Skeletal muscle tissue (tissue), 4 donors: ENCODE results near the gene NDUFAF5. TPM values are rescaled to one million over a fixed set of nuclear protein-coding genes. Genes with fewer than 3 reads are reported as not detected.

Experiments
- H3K27ac ChIP-seq: one replicate; pipeline ENCODE4 v1.7.0; 2013; ENCODE audit warnings: mild to moderate bottlenecking, low read depth, low read length, inconsistent platforms
- H3K27me3 ChIP-seq, 3 donors: one replicate each; pipeline ENCODE4 v1.7.0; 2013; ENCODE audit warnings: low read length in 3 of 3; ENCODE audit not compliant: control insufficient read depth in 3 of 3, insufficient read depth in 3 of 3
- H3K36me3 ChIP-seq, 3 donors: one replicate each; pipeline ENCODE4 v1.7.0; 2013; ENCODE audit warnings: low read length in 3 of 3; ENCODE audit not compliant: control insufficient read depth in 3 of 3, insufficient read depth in 3 of 3
- H3K4me1 ChIP-seq, 3 donors: one replicate each; pipeline ENCODE4 v1.7.0; 2013; ENCODE audit warnings: low read length in 3 of 3, mild to moderate bottlenecking in 3 of 3; ENCODE audit not compliant: control insufficient read depth in 3 of 3, insufficient read depth in 3 of 3
- H3K4me3 ChIP-seq, 3 donors: one replicate each; pipeline ENCODE4 v1.7.0; 2013; ENCODE audit warnings: low read length in 3 of 3
- H3K9ac ChIP-seq, 3 donors: one replicate each; pipeline ENCODE4 v1.7.0; 2013; ENCODE audit warnings: low read length in 3 of 3, mild to moderate bottlenecking in 3 of 3, moderate library complexity in 2 of 3, low read depth in 1 of 3
- H3K9me3 ChIP-seq, 3 donors: one replicate each; pipeline ENCODE4 v1.7.0; 2013; ENCODE audit warnings: low read length in 3 of 3; ENCODE audit not compliant: control insufficient read depth in 3 of 3
- total RNA-seq: library from RNA; depleted of rRNA; stranded (reverse); fragments of >200 nt; gene quantifications from one replicate; pipeline ENCODE4 v1.2.3, GENCODE V29; 2014
- donor health status: Osteomylitis.

The NDUFAF5 gene
- total RNA-seq, 1 donor from 2014 or later: 16.7 TPM

DNA sequence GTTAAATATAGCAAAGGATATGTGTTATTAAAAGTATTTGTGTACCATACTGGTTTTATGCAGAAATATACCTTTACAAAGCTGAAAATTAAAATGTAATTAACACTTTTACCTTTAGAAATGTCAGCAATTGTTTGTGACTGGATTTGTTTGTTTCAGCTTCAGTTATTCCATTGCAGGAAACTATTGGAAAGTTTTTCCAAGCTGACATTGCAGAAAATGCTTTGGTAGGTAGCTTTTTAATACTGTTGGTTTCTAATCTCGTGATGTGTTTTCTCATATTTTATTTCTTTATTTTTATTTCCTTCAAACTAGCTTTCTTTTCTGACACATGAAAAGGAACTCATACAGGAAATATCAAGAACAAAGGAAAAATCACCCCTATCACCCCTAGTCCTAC is 8.2 kb downstream of the NDUFAF5 start:
- H3K4me3 ChIP-seq: no peak overlapping the region
- no peaks in the 10 kb centered on the region for H3K9me3 ChIP-seq
- H3K27ac ChIP-seq: no peak overlapping the region
- H3K27me3 ChIP-seq: no peaks in the 10 kb centered on the region
- H3K4me1 ChIP-seq: peaks cover 13 to 18% (median 15%) of the 10 kb centered on the region in 3 donors
- no peak overlapping the region for H3K9ac ChIP-seq
- peaks cover 39 to 60% (median 53%) of the 10 kb centered on the region in 3 donors for H3K36me3 ChIP-seq

GRCh38 chr20:13794667-13795066 is 9.8 kb downstream of the NDUFAF5 start:
- Histone ChIP-seq H3K4me1 (peaks cover 13 to 20% (median 15%) of the 10 kb centered on the region in 3 donors), H3K36me3 (peaks cover 40 to 59% (median 59%) of the 10 kb centered on the region in 3 donors), H3K27me3 (no peaks in the 10 kb centered on the region), H3K4me3 (no peak overlapping the region), H3K27ac (no peak overlapping the region), H3K9ac (no peak overlapping the region), H3K9me3 (no peaks in the 10 kb centered on the region)

DNA sequence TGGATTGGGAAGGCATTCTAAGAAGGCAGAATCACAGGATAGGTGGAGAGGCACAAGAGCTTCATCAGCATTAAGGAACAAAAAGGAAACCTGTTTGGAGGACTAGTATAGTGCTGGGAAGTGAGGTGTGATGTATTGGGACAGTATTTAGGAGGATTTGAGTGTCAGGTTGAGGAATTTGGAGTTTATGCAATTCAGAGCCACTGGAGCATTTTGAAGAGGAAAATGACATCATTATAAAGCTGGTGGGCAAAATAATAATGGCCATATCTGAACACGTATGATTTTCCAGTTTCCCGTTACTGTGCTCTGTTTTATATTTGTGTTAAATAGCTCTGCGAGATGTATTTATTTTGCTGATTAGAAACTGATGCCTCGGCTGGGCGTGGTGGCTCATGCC is 14.2 kb downstream of the NDUFAF5 start:
- no peak overlapping the region for H3K27ac ChIP-seq
- no peaks in the 10 kb centered on the region for H3K27me3 ChIP-seq
- H3K4me1 ChIP-seq: peaks cover 7 to 14% (median 9%) of the 10 kb centered on the region in 3 donors
- H3K9ac ChIP-seq: no peak overlapping the region
- H3K4me3 ChIP-seq: no peak overlapping the region
- no peaks in the 10 kb centered on the region for H3K9me3 ChIP-seq
- peaks cover 33 to 51% (median 48%) of the 10 kb centered on the region in 3 donors for H3K36me3 ChIP-seq

GRCh38 chr20:13799974-13800373 is 15.1 kb downstream of the NDUFAF5 start:
- no peaks in the 10 kb centered on the region for H3K27me3 ChIP-seq
- no peak overlapping the region for H3K27ac ChIP-seq
- H3K4me3 ChIP-seq: no peak overlapping the region
- H3K9me3 ChIP-seq: no peaks in the 10 kb centered on the region
- no peak overlapping the region for H3K9ac ChIP-seq
- H3K36me3 ChIP-seq: peaks cover 36 to 45% (median 45%) of the 10 kb centered on the region in 3 donors
- H3K4me1 ChIP-seq: peaks cover 7 to 14% (median 9%) of the 10 kb centered on the region in 3 donors

DNA sequence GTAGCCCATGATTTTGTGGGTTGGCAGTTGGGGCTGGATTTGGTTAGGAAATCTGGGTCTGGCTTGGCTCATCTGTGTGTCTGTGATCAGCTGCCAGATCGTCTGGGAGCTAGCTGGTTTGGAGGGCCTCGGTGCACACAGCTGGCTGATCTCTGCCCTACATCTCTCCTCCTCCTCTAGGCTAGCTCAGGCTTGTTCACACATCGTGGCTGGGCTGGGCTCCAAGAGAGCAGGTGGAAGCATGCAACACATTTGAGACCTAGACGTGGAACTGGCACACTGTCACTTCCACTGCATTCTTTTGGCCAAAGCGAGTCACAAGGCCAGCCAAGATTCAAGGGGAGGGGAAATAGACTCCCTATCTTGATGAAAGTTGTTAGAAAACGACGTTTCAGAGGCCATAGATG is 15.9 kb downstream of the NDUFAF5 start:
- Histone ChIP-seq H3K9me3 (no peaks in the 10 kb centered on the region), H3K4me1 (peaks cover 7 to 14% (median 9%) of the 10 kb centered on the region in 3 donors), H3K9ac (no peak overlapping the region), H3K27me3 (no peaks in the 10 kb centered on the region), H3K36me3 (peaks cover 31 to 44% (median 37%) of the 10 kb centered on the region in 3 donors), H3K4me3 (no peak overlapping the region), H3K27ac (peak overlapping the region; percentile 48)

GRCh38 chr20:13809373-13809772 is 24.5 kb downstream of the NDUFAF5 start:
- Histone ChIP-seq H3K36me3 (peaks cover 26 to 64% (median 56%) of the 10 kb centered on the region in 3 donors), H3K4me3 (no peak overlapping the region), H3K9me3 (no peaks in the 10 kb centered on the region), H3K4me1 (no peaks in the 10 kb centered on the region), H3K27me3 (no peaks in the 10 kb centered on the region), H3K9ac (no peak overlapping the region), H3K27ac (no peak overlapping the region)

- H3K4me3 ChIP-seq: no peak overlapping the region
- no peaks in the 10 kb centered on the region for H3K27me3 ChIP-seq
- H3K36me3 ChIP-seq: peaks cover 26 to 65% (median 61%) of the 10 kb centered on the region in 3 donors
- no peak overlapping the region for H3K9ac ChIP-seq
- H3K27ac ChIP-seq: no peak overlapping the region
- no peaks in the 10 kb centered on the region for H3K9me3 ChIP-seq
- H3K4me1 ChIP-seq: no peaks in the 10 kb centered on the region
Observed at GRCh38 chr20:13809855-13810254, 25.0 kb downstream of the NDUFAF5 start.

- H3K27me3 ChIP-seq: no peaks in the 10 kb centered on the region
- H3K36me3 ChIP-seq: peaks cover 26 to 66% (median 65%) of the 10 kb centered on the region in 3 donors
- H3K27ac ChIP-seq: no peak overlapping the region
- no peak overlapping the region for H3K4me3 ChIP-seq
- H3K9me3 ChIP-seq: no peaks in the 10 kb centered on the region
- no peaks in the 10 kb centered on the region for H3K4me1 ChIP-seq
- H3K9ac ChIP-seq: no peak overlapping the region
Observed at GRCh38 chr20:13810446-13810845, 25.6 kb downstream of the NDUFAF5 start.

GRCh38 chr20:13813910-13814309 is 29.1 kb downstream of the NDUFAF5 start:
- Histone ChIP-seq H3K4me3 (no peak overlapping the region), H3K27me3 (no peaks in the 10 kb centered on the region), H3K36me3 (peaks cover 38 to 86% (median 72%) of the 10 kb centered on the region in 3 donors), H3K27ac (no peak overlapping the region), H3K9ac (no peak overlapping the region), H3K4me1 (no peaks in the 10 kb centered on the region), H3K9me3 (no peaks in the 10 kb centered on the region)

DNA sequence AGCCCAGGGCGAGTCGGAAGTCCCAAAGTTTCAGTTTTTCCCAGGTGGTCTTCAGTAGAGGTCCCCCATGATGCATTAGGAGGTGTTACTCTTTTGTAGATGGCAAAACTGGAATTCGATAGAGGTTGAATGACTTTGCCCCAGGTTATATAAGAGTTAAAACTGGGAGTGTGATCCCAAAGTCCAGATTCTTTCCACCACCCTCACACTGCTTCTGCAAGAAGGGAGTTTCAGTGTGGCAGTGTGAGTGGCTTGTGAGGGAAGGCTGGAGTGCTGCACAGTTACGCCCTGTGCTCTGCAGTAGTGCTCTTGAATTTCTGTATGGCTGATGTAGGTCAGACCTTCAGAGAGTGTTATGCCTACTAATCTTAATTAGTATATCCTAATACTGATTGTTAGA is 29.8 kb downstream of the NDUFAF5 start:
- Histone ChIP-seq H3K27ac (no peak overlapping the region), H3K27me3 (no peaks in the 10 kb centered on the region), H3K4me1 (no peaks in the 10 kb centered on the region), H3K4me3 (no peak overlapping the region), H3K9ac (no peak overlapping the region), H3K9me3 (no peaks in the 10 kb centered on the region), H3K36me3 (peaks cover 37 to 78% (median 65%) of the 10 kb centered on the region in 3 donors)
